SK-N-MC (cell line): Measurements from ENCODE around the gene TMA7.

ENCODE experiments used
- DNase-seq: peaks from one replicate; pipeline ENCODE4 v3.0.0-alpha.2; 2011; ENCODE audit warnings: low read depth, low spot score
- H3K27ac ChIP-seq: fragments of 200-600 bp; sonication (generic); 2 replicates; pipeline ENCODE4 v1.5.1; 2016; ENCODE audit warnings: mixed run types
- H3K36me3 ChIP-seq: fragments of 200-600 bp; sonication (generic); 2 replicates; pipeline ENCODE4 v1.6.1; 2017; ENCODE audit warnings: antibody characterized with exemption, low read length, mixed read lengths; ENCODE audit not compliant: insufficient read depth
- H3K4me3 ChIP-seq: fragments of 200-600 bp; sonication (generic); 2 replicates; pipeline ENCODE4 v1.5.1; 2016
- H3K9ac ChIP-seq: fragments of 200-600 bp; sonication (generic); 2 replicates; pipeline ENCODE4 v1.8.0; 2017; ENCODE audit warnings: mixed run types, mixed read lengths; ENCODE audit not compliant: insufficient read length
- H3K9me3 ChIP-seq: fragments of 200-600 bp; sonication (generic); 2 replicates; pipeline ENCODE4 v1.6.1; 2017; ENCODE audit warnings: low read depth, mild to moderate bottlenecking, antibody characterized with exemption, low read length, moderate library complexity, mixed read lengths
- EZH2 ChIP-seq: fragments of 200-600 bp; sonication (generic); IDR thresholded peaks from one replicate; pipeline ENCODE4 v1.6.1; 2017; ENCODE audit warnings: antibody characterized with exemption
- FOXP2 ChIP-seq: optimal IDR thresholded peaks from 2 replicates; pipeline ENCODE3; 2011; ENCODE audit warnings: mild to moderate bottlenecking, moderate library complexity; ENCODE audit not compliant: insufficient read depth; ENCODE audit errors: extremely low read length, control extremely low read depth
- POLR2AphosphoS5 ChIP-seq: IDR thresholded peaks from 2 replicates; pipeline ENCODE4 v1.6.1; 2012; ENCODE audit warnings: mild to moderate bottlenecking, low read depth, low read length, borderline replicate concordance

The TMA7 gene

DNA sequence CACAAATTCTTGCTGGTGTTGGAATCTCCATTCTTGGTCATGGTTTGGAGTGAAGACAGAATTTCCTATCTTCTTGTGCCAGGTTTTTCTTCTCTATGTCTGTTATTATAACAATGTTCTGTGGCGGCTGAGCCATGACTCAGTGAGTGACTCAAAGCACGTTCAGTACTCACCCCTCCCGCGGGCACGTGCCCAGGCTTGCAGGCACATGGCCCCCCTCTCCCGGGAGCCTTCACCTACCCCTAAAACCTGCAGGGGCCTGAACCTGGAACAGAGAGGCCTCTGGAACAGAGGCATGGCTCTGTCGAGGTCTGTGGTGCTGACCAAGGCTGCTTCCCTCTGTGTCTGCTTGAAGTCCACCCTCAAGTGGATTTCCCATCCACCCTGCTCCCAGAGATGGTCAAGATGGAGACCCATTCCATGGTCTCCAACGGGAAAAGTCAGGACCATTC lies 37.8 kb upstream of the TMA7 start:
- no peak overlapping the region for H3K27ac ChIP-seq
- no peak overlapping the region for H3K9ac ChIP-seq
- DNase-seq: no peak
- no peak overlapping the region for H3K4me3 ChIP-seq
- H3K36me3 ChIP-seq: no peaks in the 10 kb centered on the region
- H3K9me3 ChIP-seq: no peaks in the 10 kb centered on the region
- TF ChIP-seq POLR2AphosphoS5 (no peak), FOXP2 (no peak), EZH2 (no peak)

- Histone ChIP-seq H3K9ac (no peak overlapping the region), H3K27ac (no peak overlapping the region), H3K9me3 (no peaks in the 10 kb centered on the region), H3K4me3 (no peak overlapping the region), H3K36me3 (no peaks in the 10 kb centered on the region)
- no peak for TF ChIP-seq POLR2AphosphoS5
- TF ChIP-seq FOXP2: no peak
- no peak for TF ChIP-seq EZH2
- DNase-seq: no peak
These were observed 37.1 kb upstream of the TMA7 start for GRCh38 chr3:48402907-48403306.

GRCh38 chr3:48403533-48404439 lies 36.3 kb upstream of the TMA7 start:
- H3K4me3 ChIP-seq: no peak overlapping the region
- no peak overlapping the region for H3K9ac ChIP-seq
- DNase-seq: no peak
- no peak overlapping the region for H3K27ac ChIP-seq
- H3K9me3 ChIP-seq: no peaks in the 10 kb centered on the region
- TF ChIP-seq EZH2 (no peak), POLR2AphosphoS5 (no peak), FOXP2 (no peak)
- H3K36me3 ChIP-seq: no peaks in the 10 kb centered on the region

DNA sequence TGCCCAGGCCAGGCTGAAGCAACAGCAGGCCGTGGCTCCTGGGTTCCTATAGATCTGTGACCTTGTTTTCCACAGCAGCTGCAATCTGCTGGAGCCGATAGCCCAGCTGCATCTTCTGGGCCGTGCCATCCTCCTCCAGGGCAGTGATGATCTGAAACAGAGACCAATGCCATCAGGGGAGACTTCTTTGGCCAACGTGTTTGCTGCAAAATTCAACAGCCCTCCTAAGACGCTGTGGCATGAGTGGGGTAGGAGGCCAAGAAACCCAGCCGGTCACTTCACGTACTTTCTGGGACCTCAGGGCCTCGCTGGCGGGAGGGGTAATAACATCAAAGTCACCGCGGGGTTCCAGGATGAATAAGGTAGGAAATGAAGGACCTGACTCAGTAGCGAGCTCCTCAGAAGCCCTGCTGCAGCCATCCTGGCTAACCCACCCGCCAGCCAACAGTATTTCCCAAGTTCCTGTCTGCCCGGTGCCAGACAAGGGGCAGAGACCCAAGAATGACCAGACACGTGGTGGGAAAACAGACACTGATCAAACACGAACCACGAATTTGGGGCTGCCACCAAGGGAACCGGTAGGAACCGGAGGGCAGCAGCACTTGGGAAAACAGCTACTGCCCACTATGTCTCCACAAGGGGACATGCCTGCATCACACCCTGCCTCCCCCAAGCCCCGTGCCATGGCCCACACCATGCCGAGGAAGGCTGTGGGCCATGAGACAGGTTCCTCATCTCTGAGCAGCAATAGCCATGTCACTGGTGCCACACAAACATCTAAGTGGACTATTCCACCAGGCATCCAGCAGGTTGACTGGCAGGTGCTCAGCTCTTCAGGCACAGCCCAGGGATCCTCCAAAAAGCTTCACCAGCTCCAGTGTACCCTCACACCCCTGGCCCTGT lies 35.4 kb upstream of the TMA7 start:
- H3K9me3 ChIP-seq: no peaks in the 10 kb centered on the region
- H3K9ac ChIP-seq: no peak overlapping the region
- DNase-seq: no peak
- no peak overlapping the region for H3K27ac ChIP-seq
- no peak overlapping the region for H3K4me3 ChIP-seq
- H3K36me3 ChIP-seq: no peaks in the 10 kb centered on the region
- no peak for TF ChIP-seq POLR2AphosphoS5
- TF ChIP-seq FOXP2: no peak
- TF ChIP-seq EZH2: no peak

- no peak overlapping the region for H3K27ac ChIP-seq
- H3K9ac ChIP-seq: no peak overlapping the region
- no peak for TF ChIP-seq POLR2AphosphoS5
- no peak for TF ChIP-seq EZH2
- TF ChIP-seq FOXP2: no peak
- H3K4me3 ChIP-seq: no peak overlapping the region
- DNase-seq: no peak
- no peaks in the 10 kb centered on the region for H3K36me3 ChIP-seq
- H3K9me3 ChIP-seq: no peaks in the 10 kb centered on the region
These were observed 34.6 kb upstream of the TMA7 start for GRCh38 chr3:48405343-48405881.

DNA sequence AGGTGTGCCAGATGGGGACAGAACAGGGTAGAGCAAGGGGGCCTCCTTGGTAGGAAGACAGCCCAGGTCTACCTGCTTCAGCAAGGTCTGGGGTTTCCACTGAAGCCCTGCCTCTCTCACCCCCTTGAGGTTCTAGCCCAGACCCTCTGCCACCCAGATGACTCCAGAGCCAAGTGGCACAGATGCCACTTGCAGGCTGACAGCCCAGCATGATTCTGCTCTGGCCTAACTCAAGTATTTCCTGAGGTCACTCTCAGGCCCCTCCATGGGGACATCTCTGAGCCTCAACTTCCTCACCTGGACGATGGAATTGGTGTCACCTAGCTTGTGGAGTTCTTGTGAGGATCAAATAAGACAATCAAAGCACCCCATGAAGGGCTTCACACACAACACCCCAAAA lies 34.1 kb upstream of the TMA7 start:
- DNase-seq: no peak
- H3K9me3 ChIP-seq: no peaks in the 10 kb centered on the region
- no peak for TF ChIP-seq FOXP2
- TF ChIP-seq EZH2: no peak
- TF ChIP-seq POLR2AphosphoS5: no peak
- no peak overlapping the region for H3K9ac ChIP-seq
- H3K36me3 ChIP-seq: no peaks in the 10 kb centered on the region
- H3K4me3 ChIP-seq: no peak overlapping the region
- H3K27ac ChIP-seq: no peak overlapping the region

GRCh38 chr3:48406443-48407431 lies 33.3 kb upstream of the TMA7 start:
- Histone ChIP-seq H3K27ac (no peak overlapping the region), H3K9ac (no peak overlapping the region), H3K9me3 (no peaks in the 10 kb centered on the region), H3K4me3 (no peak overlapping the region), H3K36me3 (no peaks in the 10 kb centered on the region)
- no peak for TF ChIP-seq POLR2AphosphoS5
- no peak for TF ChIP-seq FOXP2
- no peak for TF ChIP-seq EZH2
- DNase-seq: no peak
